ENCODE measurements around the gene KRTAP15-1.

Gene KRTAP15-1, protein sequence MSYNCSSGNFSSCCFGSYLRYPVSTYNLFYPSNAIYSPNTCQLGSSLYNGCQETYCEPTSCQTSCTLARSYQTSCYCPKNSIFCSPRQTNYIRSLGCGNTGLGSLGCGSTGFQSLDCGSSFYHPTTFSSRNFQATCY

DNA sequence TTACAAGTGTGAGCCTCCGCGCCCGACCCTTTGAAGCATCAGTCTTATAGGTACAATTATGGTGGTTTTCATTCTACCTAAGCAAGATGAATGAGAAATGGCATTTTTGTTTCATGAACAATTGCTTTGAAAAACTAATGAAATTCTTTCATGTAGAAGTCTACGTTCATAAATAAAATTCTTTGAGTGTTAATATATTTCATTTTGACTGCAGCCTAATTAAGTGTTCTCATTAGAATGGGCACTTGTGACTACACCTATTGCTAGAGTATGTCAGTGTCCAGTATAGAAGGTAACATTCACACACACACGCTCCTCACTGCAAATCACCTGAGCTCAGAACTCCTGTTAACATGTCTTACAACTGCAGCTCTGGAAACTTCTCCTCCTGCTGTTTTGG lies at the start of gene KRTAP15-1:
KRTAP15-1 (plus strand) TSS at position 301 of the 400 bp plus-strand sequence; CDS start at position 354, 53 bp downstream.
- DNase-seq = no peak

DNA sequence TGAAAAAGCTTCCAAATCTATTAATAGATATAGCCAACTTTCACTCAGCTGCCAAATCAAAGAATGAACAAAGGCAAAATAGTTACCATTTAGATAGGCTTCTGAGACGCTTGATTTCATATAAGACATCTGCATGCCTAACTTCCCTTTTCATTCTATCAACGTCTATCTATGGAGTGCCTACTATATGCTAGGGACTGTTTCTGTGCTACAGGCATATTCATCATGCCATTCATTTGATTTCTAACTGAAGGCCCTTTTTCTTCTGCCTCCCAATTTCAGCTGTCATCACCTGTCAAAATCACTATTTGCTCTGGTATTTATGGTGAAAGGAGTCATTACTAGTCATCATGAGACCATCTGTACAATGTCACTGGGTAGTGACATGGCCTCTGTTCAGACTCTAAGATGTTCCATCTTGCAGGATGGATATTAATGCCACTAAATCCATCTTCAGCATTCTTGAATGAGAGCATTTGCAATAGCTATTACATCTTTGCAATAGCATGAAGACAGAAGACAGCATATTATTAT lies 48.5 kb upstream of the KRTAP15-1 start:
- DNase-seq = no peak

DNA sequence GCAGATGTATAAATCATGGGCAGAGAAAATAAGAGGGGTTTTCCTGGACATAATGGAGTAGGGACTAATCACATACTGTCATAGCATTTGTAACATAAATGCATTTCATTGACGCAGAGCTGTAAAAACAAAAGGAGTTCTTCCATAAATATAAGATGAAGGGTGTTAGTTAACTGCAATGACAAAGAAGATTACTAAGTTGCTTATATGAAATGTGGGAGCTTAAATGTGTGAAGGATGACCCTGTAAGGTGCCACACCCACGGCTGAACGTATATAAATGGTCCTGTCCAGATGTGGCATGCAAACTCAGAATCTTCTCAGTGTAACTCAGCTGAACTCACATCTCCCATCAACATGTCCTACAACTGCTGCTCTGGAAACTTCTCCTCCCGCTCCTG lies 44.3 kb upstream of the KRTAP15-1 start, which contains the start of gene KRTAP13-1:
KRTAP13-1 (plus strand) TSS at position 301 of the 400 bp plus-strand sequence; CDS start at position 357, 56 bp downstream.
- DNase-seq = no peak

DNA sequence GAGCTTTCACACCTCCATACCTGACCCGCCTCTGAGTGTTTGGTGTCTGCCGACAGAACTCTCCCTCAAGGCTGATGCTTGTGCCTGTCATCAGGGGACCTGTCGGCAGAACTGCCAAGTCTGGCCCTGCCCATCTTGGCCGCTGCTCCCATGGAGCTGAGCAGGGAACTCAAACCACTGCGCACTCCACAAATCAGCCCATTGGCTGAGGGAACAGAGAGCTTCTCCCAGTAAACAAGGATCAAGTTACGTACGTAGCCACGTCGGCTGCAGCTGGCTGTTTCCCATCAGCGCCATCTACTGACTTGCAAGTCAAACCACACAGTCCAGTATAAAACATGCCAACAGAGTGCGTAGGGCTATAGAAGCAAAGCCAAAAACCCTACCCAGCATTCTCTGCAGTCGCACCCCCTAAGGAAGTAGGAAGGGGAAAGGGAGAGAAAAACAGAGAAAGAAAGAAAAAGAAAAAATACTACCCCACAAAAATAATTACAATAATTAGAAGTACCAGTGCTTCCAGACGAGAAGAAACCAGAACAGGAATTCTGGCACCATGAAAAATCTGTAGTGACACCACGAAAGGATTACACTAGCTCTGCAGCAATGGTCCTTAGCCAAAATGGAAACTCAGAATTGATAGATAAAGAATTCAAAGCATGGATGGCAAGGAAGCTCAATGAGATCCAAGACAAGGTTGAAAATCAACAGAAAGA lies 31.1 kb upstream of the KRTAP15-1 start:
- no peak for DNase-seq

DNA sequence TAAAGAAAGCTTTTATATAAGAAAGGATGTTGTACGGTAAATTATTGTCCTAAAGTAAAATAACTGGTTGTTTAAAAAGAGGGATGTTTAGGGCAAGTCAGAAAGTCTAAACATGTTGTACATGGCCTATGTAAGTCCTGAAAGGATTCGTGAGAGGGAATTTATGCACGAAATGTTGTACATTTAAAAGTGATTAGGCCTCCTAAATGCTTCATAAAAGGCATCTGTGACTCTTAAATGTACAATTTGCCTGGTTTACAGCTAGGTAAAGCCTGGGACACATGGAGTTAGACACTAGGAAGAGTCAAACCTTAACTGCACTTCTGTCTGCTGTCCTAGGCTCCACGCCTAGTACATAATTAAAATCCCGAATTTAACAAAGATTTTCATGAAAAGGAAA lies 24.1 kb upstream of the KRTAP15-1 start:
- DNase-seq = no peak

DNA sequence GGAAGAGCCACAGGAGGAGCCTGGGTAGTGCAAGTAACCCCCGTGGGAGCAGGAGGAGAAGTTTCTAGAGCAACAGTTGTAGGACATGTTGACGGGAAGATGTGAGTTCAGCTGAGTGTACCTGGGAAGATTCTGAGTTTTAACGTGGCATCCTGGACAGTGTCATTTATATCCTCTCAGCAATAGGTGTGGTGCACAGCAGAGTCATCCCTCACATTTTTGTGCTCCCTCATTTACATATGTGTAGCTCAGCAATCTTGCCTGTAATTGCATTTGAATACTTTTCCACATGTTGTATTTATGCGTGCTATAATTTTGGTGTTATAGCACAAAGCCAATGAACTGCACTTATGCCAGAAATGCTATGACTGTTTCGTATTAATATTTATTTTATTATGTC lies 14.2 kb upstream of the KRTAP15-1 start, which contains the start of gene KRTAP13-3:
KRTAP13-3 (minus strand) TSS at position 101 of the 400 bp plus-strand sequence; CDS start at position 87, 14 bp downstream.
- DNase-seq = no peak

DNA sequence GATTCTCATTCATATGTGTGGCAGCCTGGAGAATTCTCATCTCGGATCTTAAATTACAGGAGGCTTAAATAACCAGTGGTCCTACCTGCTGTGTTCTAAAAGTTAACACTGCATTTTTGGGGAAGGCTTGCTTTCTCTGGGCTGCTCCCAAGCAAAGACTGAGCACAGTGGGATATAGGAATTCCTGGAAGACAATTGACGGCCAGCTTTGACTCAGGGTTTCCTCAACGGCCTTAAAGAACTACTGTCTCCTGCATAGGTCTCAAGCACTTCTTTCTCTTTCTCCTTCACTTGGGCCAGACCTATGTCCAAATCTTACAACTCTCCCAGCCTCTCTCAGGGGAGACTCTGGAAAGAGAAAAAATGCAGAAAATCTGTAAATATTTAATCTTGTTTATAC lies 13.3 kb upstream of the KRTAP15-1 start:
- DNase-seq = no peak

DNA sequence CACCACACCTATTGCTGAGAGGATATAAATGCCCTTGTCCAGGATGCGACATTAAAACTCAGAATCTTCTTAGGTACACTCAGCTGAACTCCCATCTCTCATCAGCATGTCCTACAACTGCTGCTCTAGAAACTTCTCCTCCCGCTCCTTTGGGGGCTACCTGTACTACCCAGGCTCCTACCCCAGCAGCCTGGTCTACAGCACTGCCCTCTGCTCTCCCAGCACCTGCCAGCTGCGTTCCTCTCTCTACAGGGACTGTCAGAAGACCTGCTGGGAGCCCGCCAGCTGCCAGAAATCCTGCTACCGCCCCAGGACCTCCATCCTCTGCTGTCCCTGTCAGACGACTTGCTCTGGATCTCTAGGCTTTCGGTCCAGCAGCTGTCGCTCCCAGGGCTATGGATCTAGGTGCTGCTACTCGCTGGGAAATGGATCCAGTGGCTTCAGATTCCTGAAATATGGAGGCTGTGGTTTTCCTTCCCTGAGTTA lies 9.9 kb upstream of the KRTAP15-1 start, which contains the start of gene KRTAP13-4:
KRTAP13-4 (plus strand) TSS at position 51 of the 486 bp plus-strand sequence; CDS start at position 107, 56 bp downstream.
- DNase-seq = no peak

DNA sequence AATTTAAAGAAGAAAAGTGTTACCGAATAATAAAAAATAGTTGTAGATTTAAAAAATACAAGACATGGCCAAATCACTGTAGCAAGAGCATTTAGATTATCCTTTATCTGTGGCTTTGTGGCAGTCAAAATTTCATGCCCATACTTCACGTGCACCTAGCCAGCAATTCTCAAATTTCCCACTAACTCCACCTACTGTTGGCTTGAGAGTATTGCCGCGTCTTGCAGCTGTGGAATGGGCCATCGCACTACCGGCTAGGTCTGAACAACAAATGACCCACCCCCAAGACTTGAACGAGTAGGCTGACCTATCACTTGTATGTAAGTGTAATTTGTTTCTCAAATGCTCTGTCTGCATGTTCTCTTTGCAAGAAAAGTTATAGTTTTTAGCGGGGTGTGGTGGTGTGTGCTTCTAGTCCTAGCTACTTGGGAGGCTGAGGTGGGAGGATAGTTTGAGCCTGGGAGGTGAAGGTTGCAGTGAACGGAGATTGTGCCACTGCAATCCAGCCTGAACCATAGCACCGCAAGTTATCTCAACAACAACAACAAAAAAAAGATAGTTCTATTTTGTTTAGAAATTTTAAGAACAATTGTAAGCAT lies 5.9 kb upstream of the KRTAP15-1 start:
- no peak for DNase-seq

DNA sequence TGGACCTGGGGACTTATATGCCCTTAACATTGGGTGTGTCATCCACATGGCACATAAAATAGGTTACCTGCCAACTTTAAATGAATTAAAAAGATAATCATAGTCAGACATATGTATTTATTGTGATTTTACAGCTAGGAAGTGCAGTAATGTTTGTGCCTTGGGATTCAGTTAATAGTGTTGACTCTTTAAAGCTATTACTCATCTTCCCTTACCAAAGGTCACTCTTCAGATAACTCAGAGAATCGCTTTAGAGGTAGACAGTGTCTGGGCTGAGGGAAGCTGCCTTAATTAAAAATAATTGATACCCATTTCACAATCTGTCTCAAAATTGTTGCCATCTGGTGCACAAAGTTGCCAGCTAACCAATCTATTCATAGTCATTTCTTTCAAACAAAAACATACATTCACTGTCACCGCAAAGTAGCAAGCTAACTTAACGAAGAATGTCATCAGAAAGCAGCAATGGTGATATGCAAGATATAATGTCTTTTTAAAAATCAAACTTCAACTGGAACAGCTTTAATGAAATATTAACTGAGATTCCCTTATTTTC lies 3.0 kb upstream of the KRTAP15-1 start:
- no peak for DNase-seq

DNA sequence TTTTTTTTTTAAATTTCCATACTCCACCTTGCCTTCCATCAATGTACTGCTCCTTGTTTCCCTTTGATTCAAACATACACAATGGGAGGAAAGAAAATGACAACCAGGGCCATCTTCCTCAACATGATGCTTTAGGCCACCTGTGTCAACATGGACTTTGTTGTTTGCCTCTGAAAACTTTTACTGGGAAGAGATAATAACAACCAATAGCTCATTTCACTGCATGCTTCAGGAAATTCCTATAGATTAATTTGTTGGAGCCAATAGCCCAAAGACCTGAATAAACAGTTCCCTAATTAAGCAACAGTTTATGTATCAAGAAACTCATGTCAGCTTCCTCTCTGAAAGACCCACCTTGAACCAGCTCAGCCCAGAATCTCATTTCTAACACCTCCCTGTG lies 3.2 kb downstream of the KRTAP15-1 start:
- DNase-seq = no peak

DNA sequence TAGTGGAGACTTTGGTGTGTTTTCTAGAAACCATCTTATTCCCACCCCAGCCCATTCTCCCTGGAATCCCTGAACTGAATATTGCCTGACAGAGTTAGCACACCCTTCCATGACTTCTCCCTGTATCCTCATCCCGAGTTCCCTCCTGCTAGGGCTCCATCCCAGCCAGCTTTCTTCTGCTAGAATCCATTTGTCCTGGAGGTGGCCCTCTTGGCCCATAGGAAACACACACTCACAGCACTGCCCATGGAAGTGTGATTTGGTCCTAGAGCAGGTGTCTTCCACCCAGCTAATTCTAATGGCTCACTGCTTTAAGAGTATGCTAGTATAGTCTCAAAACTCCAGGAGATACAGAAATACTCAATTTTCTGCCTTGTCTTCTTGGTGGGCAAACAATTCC lies 4.1 kb downstream of the KRTAP15-1 start:
- DNase-seq = no peak

DNA sequence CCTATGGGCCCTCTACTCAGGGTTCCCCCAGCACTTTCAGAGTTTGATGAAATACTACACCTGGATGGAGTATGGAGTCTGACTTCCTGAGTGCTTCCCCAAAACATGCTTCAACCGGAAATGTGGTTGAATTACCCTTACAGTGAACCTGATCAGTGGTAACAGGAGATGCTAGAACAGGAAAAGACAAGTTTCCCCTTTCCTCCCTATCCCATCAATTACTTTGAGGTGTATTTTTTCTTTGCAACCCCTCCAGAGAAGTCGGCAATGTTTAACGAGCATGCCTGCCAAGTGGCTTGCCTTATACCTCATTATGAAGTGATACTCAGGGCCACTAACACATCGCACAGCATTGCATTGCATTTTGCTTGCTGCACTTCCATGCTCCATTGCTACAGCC lies 7.0 kb downstream of the KRTAP15-1 start:
- DNase-seq = no peak

DNA sequence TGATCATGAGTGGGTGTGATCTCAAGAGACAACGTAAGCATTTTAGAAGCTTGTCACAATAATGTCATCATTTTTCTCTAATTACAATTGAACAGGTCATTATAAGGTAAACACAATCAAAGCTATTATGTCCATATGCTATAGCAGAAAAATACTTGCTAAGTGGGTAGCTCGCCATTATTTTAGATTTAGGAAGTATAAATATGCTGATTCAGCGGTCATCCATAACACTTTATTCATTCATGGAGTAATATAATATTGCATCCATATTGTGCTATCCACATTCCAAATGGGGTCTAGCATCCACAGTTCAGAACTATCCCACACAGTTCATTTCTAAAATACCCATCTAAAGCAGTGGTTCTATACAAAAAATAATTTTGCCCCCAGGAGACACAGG lies 8.4 kb downstream of the KRTAP15-1 start:
- DNase-seq = no peak

DNA sequence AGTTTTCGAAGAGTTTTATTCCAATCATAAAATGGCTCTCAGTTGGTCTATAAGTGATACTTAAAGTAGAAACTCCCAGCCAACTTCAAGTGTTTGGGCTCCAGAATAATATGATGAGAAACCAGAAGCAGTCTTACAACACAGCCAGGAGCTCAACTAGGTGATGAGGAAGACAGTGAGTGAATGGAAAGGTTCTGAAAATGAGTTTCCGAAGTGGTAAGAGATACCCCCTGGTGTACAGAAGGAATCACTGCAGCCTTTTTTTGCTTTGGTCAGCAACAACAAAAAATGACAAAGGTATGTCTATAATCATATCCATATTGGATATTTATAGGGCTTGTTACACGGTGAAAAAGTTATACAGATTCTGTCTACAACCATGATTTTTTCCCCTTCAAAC lies 23.6 kb downstream of the KRTAP15-1 start:
- DNase-seq = no peak

DNA sequence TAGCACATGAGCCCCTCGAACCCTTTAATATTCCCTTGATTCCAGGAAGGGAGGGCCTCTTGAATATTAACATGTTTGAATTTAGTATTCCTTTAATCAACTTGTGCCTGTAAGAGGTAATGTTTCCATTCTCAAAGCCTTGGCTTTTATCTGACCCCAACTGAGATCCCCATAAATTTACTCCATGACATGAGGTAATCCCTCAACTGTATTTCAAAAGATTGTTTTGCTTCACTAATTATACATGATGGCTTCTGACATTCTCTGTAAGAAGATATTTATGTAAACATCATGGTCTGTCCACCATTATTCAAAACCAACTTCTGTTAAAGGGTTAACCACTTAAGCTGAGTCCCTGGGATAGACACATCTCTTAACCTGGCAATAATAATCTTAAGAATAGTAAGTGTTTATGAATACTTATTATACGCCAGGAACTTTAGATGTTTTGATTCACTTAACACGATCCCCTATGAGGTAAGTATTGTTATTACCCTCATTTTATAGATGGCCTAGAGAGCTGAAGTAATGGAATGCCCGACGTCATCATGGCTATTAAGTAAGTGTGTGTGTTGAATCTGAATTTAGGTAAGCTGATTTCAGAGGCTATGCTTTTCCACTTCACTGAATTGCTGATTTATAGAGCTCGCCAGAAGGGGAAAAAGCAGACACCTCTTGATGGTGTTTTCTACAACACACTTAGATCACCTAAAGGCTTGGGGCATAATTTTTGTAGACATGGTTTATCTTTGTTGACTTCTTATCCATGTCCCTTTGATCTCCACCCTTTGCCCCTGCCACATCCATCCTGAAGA lies 29.0 kb downstream of the KRTAP15-1 start:
- DNase-seq = no peak

DNA sequence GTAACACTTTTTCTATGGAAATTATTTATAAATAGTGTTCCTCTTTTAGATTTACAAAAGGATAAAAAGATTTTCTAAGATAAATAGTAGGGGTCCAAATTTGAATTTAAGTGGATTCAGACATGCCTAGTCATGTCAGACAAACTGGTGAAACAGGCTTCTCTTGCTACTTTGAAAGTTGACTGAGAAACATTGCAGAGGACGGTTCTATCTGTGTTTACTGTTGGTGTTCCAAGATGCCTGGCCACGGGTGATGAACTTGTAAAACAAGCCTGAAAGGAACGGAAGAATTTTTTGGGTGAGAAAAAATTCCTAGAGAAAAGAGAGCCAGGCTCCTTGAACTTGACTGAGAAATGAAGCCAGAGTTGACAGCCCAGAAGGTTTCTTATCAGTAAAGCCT lies 37.9 kb downstream of the KRTAP15-1 start:
- no peak for DNase-seq

DNA sequence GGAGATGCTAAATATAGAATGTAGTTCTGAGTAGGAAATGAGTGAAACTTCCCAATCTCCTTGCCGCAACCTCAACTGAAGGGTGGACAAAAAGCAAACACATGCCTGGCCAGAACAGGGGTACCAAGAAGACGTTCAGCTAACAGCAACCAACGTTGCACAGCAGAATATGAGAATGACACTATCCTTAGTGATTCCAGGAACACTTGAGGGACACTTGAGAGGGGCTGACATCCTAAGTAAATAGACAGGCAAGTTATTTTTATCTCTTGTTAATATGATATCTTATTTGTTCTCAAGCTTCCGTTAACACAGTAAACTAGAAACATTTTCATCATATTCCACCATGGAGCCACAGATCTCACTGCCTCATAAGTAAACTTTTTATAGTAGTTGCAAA lies 39.2 kb downstream of the KRTAP15-1 start:
- DNase-seq = no peak

DNA sequence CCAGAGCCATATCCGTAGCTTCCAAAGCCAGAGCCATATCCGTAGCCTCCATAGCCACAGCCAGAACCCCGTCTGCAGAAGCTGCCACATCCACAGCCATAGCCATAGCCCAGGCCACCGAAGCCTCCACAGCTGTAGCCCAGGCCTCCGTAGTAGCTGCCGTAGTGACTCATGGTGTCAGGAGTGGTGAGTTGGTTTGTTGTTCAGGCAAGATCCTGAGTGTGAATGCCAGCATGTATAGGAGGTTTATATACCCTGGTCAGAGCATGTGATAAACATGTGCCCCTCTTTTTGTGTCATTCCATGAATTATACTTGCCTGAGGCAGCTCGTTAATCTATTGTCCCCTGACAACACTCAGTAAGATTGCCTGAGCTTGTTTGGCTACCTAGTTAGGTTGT lies 40.1 kb downstream of the KRTAP15-1 start, which contains the start of gene KRTAP19-1:
KRTAP19-1 (minus strand) TSS at position 223 of the 400 bp plus-strand sequence; CDS start at position 173, 50 bp downstream.
- DNase-seq = no peak

DNA sequence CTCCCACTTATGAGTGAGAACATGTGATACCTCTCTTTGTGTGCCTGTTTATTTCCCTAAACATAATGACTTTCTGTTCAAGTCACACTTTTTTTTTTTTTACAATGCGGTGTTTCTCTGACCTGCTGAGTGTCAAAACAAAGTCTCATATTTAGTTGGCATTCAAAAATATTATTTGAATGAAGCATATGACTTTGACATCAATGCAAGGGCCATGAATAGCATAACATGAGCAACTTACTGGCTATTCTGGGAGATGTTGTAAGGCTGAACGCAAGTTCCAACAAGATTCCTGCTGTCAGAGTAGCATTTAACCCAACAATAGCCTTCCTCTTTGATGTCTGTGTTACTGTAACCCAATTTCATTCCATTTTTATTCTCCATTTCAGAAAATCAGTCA lies 42.1 kb downstream of the KRTAP15-1 start:
- no peak for DNase-seq

DNA sequence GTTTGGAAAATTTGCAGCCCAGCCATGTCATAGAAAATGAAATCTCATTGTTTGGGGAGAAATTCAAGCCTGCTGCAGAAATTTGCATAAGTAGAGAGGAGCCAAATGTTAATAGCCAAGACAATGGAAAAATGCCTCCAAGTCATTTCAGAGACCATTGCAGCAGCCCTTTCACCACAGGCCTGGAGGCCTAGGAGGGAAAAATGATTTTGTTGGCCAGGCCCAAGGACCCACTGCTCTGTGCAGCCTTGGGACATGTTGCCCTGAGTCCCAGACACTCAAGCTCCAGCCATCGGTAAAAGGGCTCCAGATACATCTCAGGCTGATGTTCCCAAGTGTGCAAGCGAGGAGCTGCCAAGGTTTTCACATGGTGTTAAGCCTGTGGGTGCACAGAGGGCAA lies 46.1 kb downstream of the KRTAP15-1 start:
- no peak for DNase-seq

DNA sequence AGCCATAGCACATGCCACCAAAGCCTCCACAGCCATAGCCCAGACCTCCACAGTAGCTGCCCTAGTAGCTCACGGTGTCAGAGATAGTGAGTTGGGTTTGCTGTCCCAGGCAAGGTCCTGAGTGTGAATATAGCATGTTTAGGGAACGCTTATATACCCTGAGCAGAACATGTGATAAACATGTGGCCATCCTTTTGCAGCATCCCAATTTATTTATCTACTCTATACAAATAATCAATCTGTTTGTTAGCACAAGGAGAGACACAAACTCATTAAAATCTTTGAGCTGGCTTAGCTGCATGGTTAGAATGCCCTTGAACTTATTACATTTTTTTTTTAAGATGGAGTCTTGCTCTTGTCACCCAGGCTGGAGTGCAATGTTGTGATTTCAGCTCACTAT lies 47.3 kb downstream of the KRTAP15-1 start, which contains the start of gene KRTAP19-2:
KRTAP19-2 (minus strand) TSS at position 101 of the 400 bp plus-strand sequence; CDS start at position 13, 88 bp downstream.
- DNase-seq = no peak
